Measurements from ENCODE around the gene H6PD.

Gene H6PD

GRCh38 chr1:9263276-9263855, 28.8 kb downstream of the H6PD start:
- 96% methylated on average over 25 of the region's 26 CpGs for WGBS
- no peak overlapping the region for H2BK120ac ChIP-seq (ENCODE audit: low read depth, low read length)
- no peak overlapping the region for H3K9ac ChIP-seq (ENCODE audit: low read length)
- no peak overlapping the region for H3K23ac ChIP-seq (ENCODE audit: low read length in 2 of 2)
- no peak overlapping the region for H3K4me3 ChIP-seq (ENCODE audit: insufficient read depth in 1 of 2, low read depth in 1 of 2, low read length in 2 of 2)
- H3K27me3 ChIP-seq (ENCODE audit: control insufficient read depth in 1 of 2, insufficient read depth in 1 of 2, low read length in 2 of 2): no peaks in the 10 kb centered on the region
- H3K79me1 ChIP-seq (replicated peaks; ENCODE audit: low read length, poor library complexity, severe bottlenecking): peaks cover 10% of the 10 kb centered on the region
- no peaks in the 10 kb centered on the region for H3K9me3 ChIP-seq (ENCODE audit: control insufficient read depth, low read length)
- H4K91ac ChIP-seq (ENCODE audit: low read length): no peak overlapping the region
- no peak overlapping the region for H3K27ac ChIP-seq (ENCODE audit: low read length, poor library complexity, severe bottlenecking)
- no peak overlapping the region for H3K4ac ChIP-seq (ENCODE audit: low read depth in 1 of 2, low read length in 2 of 2)
- H3K4me1 ChIP-seq (ENCODE audit: control insufficient read depth, insufficient read depth, low read depth, low read length): no peaks in the 10 kb centered on the region
- H3K4me2 ChIP-seq (ENCODE audit: low read length, poor library complexity, severe bottlenecking): no peak overlapping the region
- H2AFZ ChIP-seq (ENCODE audit: low read depth, low read length): no peak overlapping the region
- no peak overlapping the region for H2AK5ac ChIP-seq (ENCODE audit: low read length, severe bottlenecking)
- no peak overlapping the region for H2BK12ac ChIP-seq (ENCODE audit: low read length in 2 of 2)
- no peak overlapping the region for H2BK15ac ChIP-seq (ENCODE audit: low read depth, poor library complexity, severe bottlenecking)
- no peak overlapping the region for H2BK5ac ChIP-seq (ENCODE audit: low read depth, low read length, poor library complexity, severe bottlenecking)
- no peak overlapping the region for H3K18ac ChIP-seq (ENCODE audit: low read depth in 1 of 2, low read length in 2 of 2)
- no peak overlapping the region for H4K8ac ChIP-seq (ENCODE audit: low read length)
- DNase-seq: no peak
- H3K36me3 ChIP-seq (ENCODE audit: control insufficient read depth in 1 of 2, insufficient read depth in 2 of 2, low read depth in 1 of 2, low read length in 2 of 2): peaks cover 41 to 52% of the 10 kb centered on the region in 2 experiments
- no peak overlapping the region for H3K14ac ChIP-seq (ENCODE audit: low read length in 2 of 2)

GRCh38 chr1:9263984-9264872, 29.7 kb downstream of the H6PD start:
- H3K4ac ChIP-seq (ENCODE audit: low read depth in 1 of 2, low read length in 2 of 2): no peak overlapping the region
- H2AFZ ChIP-seq (ENCODE audit: low read depth, low read length): no peak overlapping the region
- H3K4me3 ChIP-seq (ENCODE audit: insufficient read depth in 1 of 2, low read depth in 1 of 2, low read length in 2 of 2): no peak overlapping the region
- H3K14ac ChIP-seq (ENCODE audit: low read length in 2 of 2): no peak overlapping the region
- no peak overlapping the region for H3K4me2 ChIP-seq (ENCODE audit: low read length, poor library complexity, severe bottlenecking)
- no peak overlapping the region for H3K9ac ChIP-seq (ENCODE audit: low read length)
- no peaks in the 10 kb centered on the region for H3K27me3 ChIP-seq (ENCODE audit: control insufficient read depth in 1 of 2, insufficient read depth in 1 of 2, low read length in 2 of 2)
- H3K18ac ChIP-seq (ENCODE audit: low read depth in 1 of 2, low read length in 2 of 2): no peak overlapping the region
- no peaks in the 10 kb centered on the region for H3K9me3 ChIP-seq (ENCODE audit: control insufficient read depth, low read length)
- no peak overlapping the region for H4K91ac ChIP-seq (ENCODE audit: low read length)
- H3K36me3 ChIP-seq (ENCODE audit: control insufficient read depth in 1 of 2, insufficient read depth in 2 of 2, low read depth in 1 of 2, low read length in 2 of 2): peaks cover 42 to 53% of the 10 kb centered on the region in 2 experiments
- H2BK120ac ChIP-seq (ENCODE audit: low read depth, low read length): no peak overlapping the region
- no peak overlapping the region for H2BK5ac ChIP-seq (ENCODE audit: low read depth, low read length, poor library complexity, severe bottlenecking)
- H2AK5ac ChIP-seq (ENCODE audit: low read length, severe bottlenecking): no peak overlapping the region
- no peak overlapping the region for H2BK15ac ChIP-seq (ENCODE audit: low read depth, poor library complexity, severe bottlenecking)
- H3K27ac ChIP-seq (ENCODE audit: low read length, poor library complexity, severe bottlenecking): no peak overlapping the region
- DNase-seq: no peak
- H3K4me1 ChIP-seq (ENCODE audit: control insufficient read depth, insufficient read depth, low read depth, low read length): peaks cover 3% of the 10 kb centered on the region
- peaks cover 11% of the 10 kb centered on the region for H3K79me1 ChIP-seq (replicated peaks; ENCODE audit: low read length, poor library complexity, severe bottlenecking)
- 98% methylated on average over 50 of the region's 50 CpGs for WGBS
- H4K8ac ChIP-seq (ENCODE audit: low read length): no peak overlapping the region
- H3K23ac ChIP-seq (ENCODE audit: low read length in 2 of 2): no peak overlapping the region
- H2BK12ac ChIP-seq (ENCODE audit: low read length in 2 of 2): no peak overlapping the region

- H4K8ac ChIP-seq (ENCODE audit: low read length): no peak overlapping the region
- H2AK5ac ChIP-seq (ENCODE audit: low read length, severe bottlenecking): no peak overlapping the region
- H2BK5ac ChIP-seq (ENCODE audit: low read depth, low read length, poor library complexity, severe bottlenecking): no peak overlapping the region
- H3K36me3 ChIP-seq (ENCODE audit: control insufficient read depth in 1 of 2, insufficient read depth in 2 of 2, low read depth in 1 of 2, low read length in 2 of 2): peaks cover 49 to 61% of the 10 kb centered on the region in 2 experiments
- H3K14ac ChIP-seq (ENCODE audit: low read length in 2 of 2): no peak overlapping the region
- no peak overlapping the region for H2AFZ ChIP-seq (ENCODE audit: low read depth, low read length)
- H2BK12ac ChIP-seq (ENCODE audit: low read length in 2 of 2): no peak overlapping the region
- WGBS: 99% methylated on average over 9 of the region's 10 CpGs
- H3K9ac ChIP-seq (ENCODE audit: low read length): no peak overlapping the region
- no peak overlapping the region for H3K23ac ChIP-seq (ENCODE audit: low read length in 2 of 2)
- no peak overlapping the region for H2BK15ac ChIP-seq (ENCODE audit: low read depth, poor library complexity, severe bottlenecking)
- no peak overlapping the region for H3K4ac ChIP-seq (ENCODE audit: low read depth in 1 of 2, low read length in 2 of 2)
- H3K9me3 ChIP-seq (ENCODE audit: control insufficient read depth, low read length): no peaks in the 10 kb centered on the region
- H3K27ac ChIP-seq (ENCODE audit: low read length, poor library complexity, severe bottlenecking): no peak overlapping the region
- no peak overlapping the region for H2BK120ac ChIP-seq (ENCODE audit: low read depth, low read length)
- no peak overlapping the region for H3K4me3 ChIP-seq (ENCODE audit: insufficient read depth in 1 of 2, low read depth in 1 of 2, low read length in 2 of 2)
- H3K79me1 ChIP-seq (replicated peaks; ENCODE audit: low read length, poor library complexity, severe bottlenecking): peaks cover 13% of the 10 kb centered on the region
- no peak for DNase-seq
- H4K91ac ChIP-seq (ENCODE audit: low read length): no peak overlapping the region
- no peak overlapping the region for H3K4me2 ChIP-seq (ENCODE audit: low read length, poor library complexity, severe bottlenecking)
- no peaks in the 10 kb centered on the region for H3K27me3 ChIP-seq (ENCODE audit: control insufficient read depth in 1 of 2, insufficient read depth in 1 of 2, low read length in 2 of 2)
- H3K18ac ChIP-seq (ENCODE audit: low read depth in 1 of 2, low read length in 2 of 2): no peak overlapping the region
- H3K4me1 ChIP-seq (ENCODE audit: control insufficient read depth, insufficient read depth, low read depth, low read length): peaks cover 9% of the 10 kb centered on the region
Measured at GRCh38 chr1:9265037-9265436, 30.5 kb downstream of the H6PD start.

- Histone ChIP-seq H3K36me3 (ENCODE audit: control insufficient read depth in 1 of 2, insufficient read depth in 2 of 2, low read depth in 1 of 2, low read length in 2 of 2) (peaks cover 49 to 63% of the 10 kb centered on the region in 2 experiments), H2BK5ac (ENCODE audit: low read depth, low read length, poor library complexity, severe bottlenecking) (no peak overlapping the region), H3K79me1 (replicated peaks; ENCODE audit: low read length, poor library complexity, severe bottlenecking) (peaks cover 11% of the 10 kb centered on the region), H3K18ac (ENCODE audit: low read depth in 1 of 2, low read length in 2 of 2) (peak overlapping the region in 1 of 2 experiments; percentile 25), H3K14ac (ENCODE audit: low read length in 2 of 2) (no peak overlapping the region), H3K9ac (ENCODE audit: low read length) (peak overlapping the region; percentile 62), H2BK15ac (ENCODE audit: low read depth, poor library complexity, severe bottlenecking) (peak overlapping the region; percentile 66), H3K9me3 (ENCODE audit: control insufficient read depth, low read length) (no peaks in the 10 kb centered on the region), H4K8ac (ENCODE audit: low read length) (no peak overlapping the region), H2AFZ (ENCODE audit: low read depth, low read length) (no peak overlapping the region), H2BK12ac (ENCODE audit: low read length in 2 of 2) (peak overlapping the region in 1 of 2 experiments; percentile 2), H3K23ac (ENCODE audit: low read length in 2 of 2) (no peak overlapping the region), H2BK120ac (ENCODE audit: low read depth, low read length) (no peak overlapping the region), H2AK5ac (ENCODE audit: low read length, severe bottlenecking) (no peak overlapping the region), H3K4me1 (ENCODE audit: control insufficient read depth, insufficient read depth, low read depth, low read length) (peaks cover 16% of the 10 kb centered on the region), H4K91ac (ENCODE audit: low read length) (no peak overlapping the region), H3K27ac (ENCODE audit: low read length, poor library complexity, severe bottlenecking) (no peak overlapping the region), H3K4me2 (ENCODE audit: low read length, poor library complexity, severe bottlenecking) (no peak overlapping the region), H3K4ac (ENCODE audit: low read depth in 1 of 2, low read length in 2 of 2) (no peak overlapping the region), H3K4me3 (ENCODE audit: insufficient read depth in 1 of 2, low read depth in 1 of 2, low read length in 2 of 2) (no peak overlapping the region), H3K27me3 (ENCODE audit: control insufficient read depth in 1 of 2, insufficient read depth in 1 of 2, low read length in 2 of 2) (no peaks in the 10 kb centered on the region)
- 35% methylated on average over 10 of the region's 12 CpGs for WGBS
- DNase-seq: no peak
Measured at GRCh38 chr1:9265968-9266367, 31.4 kb downstream of the H6PD start.
